GM12872 (cell line): Measurements from ENCODE around the gene PHLPP1.

Experiments
- CTCF ChIP-seq: IDR thresholded peaks from 3 replicates; pipeline ENCODE4 v1.5.1; 2011; ENCODE audit warnings: low read depth, mild to moderate bottlenecking, low read length, moderate library complexity; ENCODE audit not compliant: insufficient read depth

PHLPP1 gene

GRCh38 chr18:62987859-62988258 lies 272.5 kb downstream of the PHLPP1 start:
- no peak for TF ChIP-seq CTCF

GRCh38 chr18:62988471-62988870 lies 273.1 kb downstream of the PHLPP1 start:
- no peak for TF ChIP-seq CTCF

GRCh38 chr18:62989195-62989594 lies 273.9 kb downstream of the PHLPP1 start:
- no peak for TF ChIP-seq CTCF

- TF ChIP-seq CTCF = no peak
Observed at GRCh38 chr18:62990653-62991052, 275.3 kb downstream of the PHLPP1 start.

- TF ChIP-seq CTCF = no peak
Observed at GRCh38 chr18:62991389-62991788, 276.0 kb downstream of the PHLPP1 start.

- TF ChIP-seq CTCF = peak; percentile 25; the same call in 1 of the 3 replicates
Observed at GRCh38 chr18:62991959-62992358, 276.6 kb downstream of the PHLPP1 start.

GRCh38 chr18:62992877-62993365 lies 277.6 kb downstream of the PHLPP1 start:
- no peak for TF ChIP-seq CTCF
